Measurements from ENCODE around the gene CRMP1.
"Not testable (repeated sequence)": the region's sequence is repeated elsewhere in the genome, so short reads cannot be mapped to it uniquely, and the experiment has no call there.

Gene CRMP1

DNA sequence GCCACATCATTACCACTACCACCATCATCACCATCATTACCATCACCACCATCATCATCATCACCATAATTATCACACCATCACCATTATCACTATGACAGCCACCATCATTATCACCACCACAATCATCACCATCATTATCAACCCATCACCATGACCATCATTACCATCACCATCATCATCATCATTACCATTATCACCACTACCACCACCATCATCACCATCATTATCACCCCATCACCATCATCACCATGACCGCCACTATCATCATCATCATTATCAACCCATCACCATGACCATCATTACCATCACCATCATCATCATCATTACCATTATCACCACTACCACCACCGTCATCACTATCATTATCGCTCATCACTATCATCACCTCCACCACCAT, 36.5 kb downstream of the CRMP1 start:
- not testable (repeated sequence) for DNase-seq (ENCODE audit: low read depth in 2 of 2)

GRCh38 chr4:5854929-5855328, 38.0 kb downstream of the CRMP1 start:
- no peak for DNase-seq (ENCODE audit: low read depth in 2 of 2)

DNA sequence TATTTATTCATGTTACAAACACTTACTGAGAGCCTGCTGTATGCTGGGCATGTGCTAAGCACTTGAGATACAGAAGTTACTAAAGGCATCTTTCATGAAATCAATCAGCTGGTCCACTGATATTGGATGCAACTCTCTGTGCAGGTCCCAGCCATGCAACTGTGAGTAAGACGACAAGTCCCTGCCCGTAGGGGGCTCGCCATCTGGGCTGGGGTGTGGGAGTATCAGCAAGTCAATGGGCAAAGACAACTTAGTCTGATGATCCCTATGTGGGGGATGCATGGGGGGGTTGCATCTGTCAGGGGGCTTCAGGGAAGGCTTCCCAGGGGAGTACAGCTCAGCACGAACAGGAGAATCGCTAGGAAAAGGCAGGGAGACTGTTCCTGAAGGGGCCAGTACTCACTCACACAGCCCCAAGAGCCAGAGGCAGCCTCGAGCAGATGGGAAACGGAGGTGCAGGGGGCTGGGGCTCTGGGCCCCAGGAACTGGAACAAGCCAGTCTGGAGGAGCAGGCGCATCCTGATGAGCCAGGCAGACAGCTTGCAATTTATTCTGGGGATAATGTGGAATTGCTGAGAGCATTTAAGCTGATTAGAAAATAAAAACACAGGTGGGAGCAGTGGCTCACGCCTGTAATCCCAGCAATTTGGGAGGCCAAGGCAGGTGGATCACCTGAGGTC, 40.2 kb downstream of the CRMP1 start:
- DNase-seq (ENCODE audit: low read depth in 2 of 2): no peak

DNA sequence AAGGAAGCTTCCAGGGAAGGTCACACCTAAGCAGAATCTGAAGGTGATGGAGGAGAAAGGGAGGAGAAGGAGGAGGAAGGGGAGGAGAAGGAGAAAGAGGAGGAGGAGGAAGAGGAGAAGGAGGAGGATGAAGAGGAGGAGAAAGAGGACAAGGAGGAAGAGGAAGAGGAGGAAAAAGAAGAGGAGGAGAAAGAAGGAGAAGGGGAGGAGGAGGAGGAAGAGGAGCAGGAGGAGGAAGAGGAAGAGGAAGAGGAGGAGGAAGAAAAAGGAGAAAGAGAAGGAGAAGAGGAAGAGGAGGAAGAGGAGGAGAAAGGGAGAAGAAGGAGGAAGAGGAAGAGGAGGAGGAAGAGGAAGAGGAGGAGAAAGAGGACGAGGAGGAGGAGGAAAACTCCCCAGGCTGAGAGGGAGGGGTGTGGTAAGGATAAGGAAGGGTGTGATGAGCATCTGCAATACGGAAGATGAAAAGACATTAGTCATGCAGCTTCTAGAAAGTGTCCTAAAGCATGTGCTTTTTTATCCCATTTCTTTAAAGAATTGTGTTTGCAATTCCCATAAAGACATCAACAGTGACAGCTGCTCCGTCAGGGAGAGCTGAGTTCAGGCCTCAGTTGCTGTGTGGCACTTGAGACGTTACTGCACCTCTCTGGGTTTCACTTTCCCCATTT, 41.1 kb downstream of the CRMP1 start:
- no peak for DNase-seq (ENCODE audit: low read depth in 2 of 2)

GRCh38 chr4:5845035-5845905, 47.6 kb downstream of the CRMP1 start:
- DNase-seq (ENCODE audit: low read depth in 2 of 2): no peak

DNA sequence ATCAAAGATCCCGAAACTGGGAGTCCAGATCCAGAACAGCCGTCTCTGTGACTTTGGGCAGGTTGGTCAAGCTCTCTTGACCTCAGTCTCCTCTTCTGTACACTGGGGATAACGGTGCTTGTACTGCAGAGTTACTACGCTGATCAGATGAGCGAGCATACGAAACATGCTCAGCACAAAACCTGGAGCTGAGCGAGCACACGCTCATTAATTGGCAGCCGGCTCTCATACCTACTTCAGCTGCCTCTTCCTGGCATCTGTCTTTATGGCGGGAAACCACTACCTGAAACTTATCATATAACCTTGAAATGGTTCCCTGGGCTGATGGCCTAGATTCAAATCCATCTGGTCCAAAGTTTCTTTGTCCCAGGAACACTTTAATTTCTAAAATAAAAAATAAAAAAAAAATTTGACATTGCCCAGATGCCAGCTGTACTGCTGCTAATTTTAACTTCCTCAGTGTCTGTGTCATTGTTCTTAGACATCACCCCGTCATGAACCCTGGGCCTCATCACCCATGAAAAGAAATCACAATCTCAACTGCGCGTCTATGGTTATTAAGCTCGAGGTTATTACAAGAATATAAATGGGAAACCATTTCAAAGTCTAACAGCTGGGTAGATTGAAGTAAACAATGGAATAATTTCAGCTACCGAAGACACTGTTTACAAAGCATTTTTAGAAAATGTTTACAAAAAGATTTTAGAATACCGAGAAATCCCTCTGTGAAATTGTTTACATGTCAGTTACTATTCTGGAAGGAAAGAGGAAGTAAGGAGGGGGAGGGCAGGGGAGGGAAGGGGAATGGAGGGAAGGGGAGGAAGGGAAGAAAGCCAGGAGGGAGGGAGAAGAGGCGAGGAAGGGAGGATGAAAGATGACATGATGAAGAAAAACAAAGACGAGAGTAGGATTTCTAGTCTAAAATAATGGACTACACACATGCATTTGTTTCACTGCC, 49.0 kb downstream of the CRMP1 start:
- no peak for DNase-seq (ENCODE audit: low read depth in 2 of 2)

DNA sequence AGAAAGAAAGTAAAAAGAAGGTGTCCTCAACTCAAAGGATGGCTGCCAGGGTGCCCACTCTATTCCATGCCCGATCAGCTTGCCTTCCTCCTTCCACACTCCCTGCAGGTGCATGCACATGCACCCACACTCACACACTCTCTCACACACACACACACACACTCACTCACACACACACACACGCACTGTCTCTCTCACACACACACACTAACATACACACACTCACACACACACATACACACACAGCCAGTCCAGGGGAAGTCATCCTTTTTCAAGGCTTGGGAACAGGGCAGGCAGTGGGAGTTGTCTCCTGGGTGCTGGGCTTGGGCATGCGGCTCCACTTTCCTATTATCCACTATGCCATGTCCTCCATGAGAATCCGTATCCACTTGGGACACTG, 50.4 kb downstream of the CRMP1 start:
- DNase-seq (ENCODE audit: low read depth in 2 of 2): no peak

- DNase-seq (ENCODE audit: low read depth in 2 of 2): no peak
Observed at GRCh38 chr4:5839751-5840674, 52.9 kb downstream of the CRMP1 start.

DNA sequence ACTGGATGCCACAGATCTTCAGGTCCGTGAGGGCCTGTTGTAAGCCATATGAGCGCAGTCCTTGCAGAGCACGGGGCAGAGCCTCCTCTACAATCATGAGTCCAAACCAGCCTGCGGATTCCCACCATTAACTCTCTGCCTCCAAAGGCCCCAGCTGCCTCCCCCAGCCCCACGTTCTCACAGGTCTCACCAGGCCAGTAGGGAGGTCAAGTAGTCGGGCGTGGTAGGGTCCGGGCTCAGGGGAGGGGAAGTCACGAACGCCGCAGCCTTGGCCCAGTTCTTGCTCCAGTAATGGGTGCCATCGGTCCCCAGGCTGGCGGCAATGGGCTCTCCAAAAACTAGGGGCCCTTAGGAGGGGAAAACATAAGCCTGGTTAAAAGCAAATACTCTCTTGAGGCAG, 53.6 kb downstream of the CRMP1 start:
- DNase-seq (ENCODE audit: low read depth in 2 of 2): no peak

DNA sequence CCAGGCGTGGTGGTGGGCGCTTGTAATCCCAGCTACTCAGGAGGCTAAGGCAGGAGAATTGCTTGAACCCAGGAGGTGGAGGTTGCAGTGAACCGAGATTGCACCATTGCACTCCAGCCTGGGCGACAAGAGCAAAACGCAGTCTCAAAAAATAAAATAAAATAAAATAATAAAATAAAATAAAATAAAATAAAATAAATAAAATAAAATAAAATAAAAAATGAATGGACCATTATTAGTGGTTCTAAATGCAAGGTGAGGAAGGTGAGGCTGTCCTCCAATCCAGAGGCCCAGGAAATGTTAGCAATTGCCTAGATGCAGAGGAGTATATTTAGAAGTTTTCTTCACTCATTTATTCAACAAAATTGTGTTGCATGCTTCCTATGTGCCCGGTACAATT, 55.4 kb downstream of the CRMP1 start:
- DNase-seq (ENCODE audit: low read depth in 2 of 2): not testable (repeated sequence)

- no peak for DNase-seq (ENCODE audit: low read depth in 2 of 2)
Observed at GRCh38 chr4:5836943-5837342, 55.9 kb downstream of the CRMP1 start.

- no peak for DNase-seq (ENCODE audit: low read depth in 2 of 2)
Observed at GRCh38 chr4:5828005-5828391, 64.9 kb downstream of the CRMP1 start.

DNA sequence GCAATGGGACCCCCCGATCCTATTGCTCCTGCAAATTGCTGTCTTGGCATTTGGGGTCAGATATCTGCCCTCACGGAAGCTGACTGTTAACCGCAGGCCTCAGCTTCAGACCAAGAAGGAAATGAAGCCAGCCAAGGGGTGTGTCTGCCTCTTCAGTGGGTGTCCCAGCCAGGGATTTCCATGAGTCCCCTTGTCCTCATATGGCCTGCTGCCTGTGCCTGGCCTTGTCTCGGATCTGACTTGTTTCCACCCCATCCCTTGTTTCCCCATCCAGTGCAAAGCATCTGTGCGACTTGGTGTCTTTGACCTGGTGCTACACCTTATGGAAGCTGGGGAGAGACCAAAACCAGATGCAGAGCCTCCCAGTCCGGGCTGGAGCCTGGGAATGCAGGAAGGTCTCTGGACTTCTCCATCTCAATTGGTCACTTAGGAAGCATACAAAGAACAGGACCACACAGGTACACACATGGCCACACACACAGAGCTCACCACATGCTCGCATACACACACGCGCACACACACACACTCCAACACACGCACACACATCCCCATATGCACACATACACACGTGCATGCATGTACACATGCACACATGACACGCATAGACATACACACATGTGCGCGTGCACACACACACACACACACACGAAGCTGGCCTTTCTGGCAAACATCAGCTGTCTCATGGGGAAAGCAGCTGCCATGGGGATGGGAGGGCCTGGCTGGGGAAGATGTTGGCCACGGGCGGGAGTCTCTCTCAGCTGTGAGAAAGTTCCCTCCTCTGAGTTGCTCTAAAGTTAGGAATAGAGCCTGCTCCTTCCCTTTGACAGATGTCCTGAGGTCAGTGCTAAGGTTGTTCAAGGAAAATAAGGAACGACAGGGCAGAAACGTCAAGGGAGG, 65.5 kb downstream of the CRMP1 start:
- DNase-seq (ENCODE audit: low read depth in 2 of 2): no peak

- no peak for DNase-seq (ENCODE audit: low read depth in 2 of 2)
Observed at GRCh38 chr4:5826437-5827107, 66.3 kb downstream of the CRMP1 start.

- DNase-seq (ENCODE audit: low read depth in 2 of 2): no peak
Observed at GRCh38 chr4:5825321-5826041, 67.4 kb downstream of the CRMP1 start.

DNA sequence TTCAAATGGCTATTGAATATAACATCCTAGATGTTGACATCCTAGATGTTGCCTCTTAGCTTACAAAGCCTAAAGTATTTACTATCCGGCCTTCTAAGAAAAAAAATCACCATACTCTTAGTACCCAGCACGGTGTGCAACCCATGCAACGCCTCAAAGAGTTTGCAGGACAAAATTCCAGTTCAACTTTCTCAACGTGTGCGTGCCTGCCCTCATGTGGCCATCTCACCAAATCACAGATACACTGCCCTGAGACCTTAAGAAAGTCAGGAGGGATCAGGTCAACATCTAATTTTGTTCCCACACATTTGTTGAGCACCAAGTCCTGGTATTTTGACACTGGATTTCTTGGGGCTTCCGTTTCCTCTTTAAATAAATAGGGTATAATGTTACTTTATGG, 68.3 kb downstream of the CRMP1 start:
- no peak for DNase-seq (ENCODE audit: low read depth in 2 of 2)

- no peak for DNase-seq (ENCODE audit: low read depth in 2 of 2)
Observed at GRCh38 chr4:5824227-5824626, 68.7 kb downstream of the CRMP1 start.

DNA sequence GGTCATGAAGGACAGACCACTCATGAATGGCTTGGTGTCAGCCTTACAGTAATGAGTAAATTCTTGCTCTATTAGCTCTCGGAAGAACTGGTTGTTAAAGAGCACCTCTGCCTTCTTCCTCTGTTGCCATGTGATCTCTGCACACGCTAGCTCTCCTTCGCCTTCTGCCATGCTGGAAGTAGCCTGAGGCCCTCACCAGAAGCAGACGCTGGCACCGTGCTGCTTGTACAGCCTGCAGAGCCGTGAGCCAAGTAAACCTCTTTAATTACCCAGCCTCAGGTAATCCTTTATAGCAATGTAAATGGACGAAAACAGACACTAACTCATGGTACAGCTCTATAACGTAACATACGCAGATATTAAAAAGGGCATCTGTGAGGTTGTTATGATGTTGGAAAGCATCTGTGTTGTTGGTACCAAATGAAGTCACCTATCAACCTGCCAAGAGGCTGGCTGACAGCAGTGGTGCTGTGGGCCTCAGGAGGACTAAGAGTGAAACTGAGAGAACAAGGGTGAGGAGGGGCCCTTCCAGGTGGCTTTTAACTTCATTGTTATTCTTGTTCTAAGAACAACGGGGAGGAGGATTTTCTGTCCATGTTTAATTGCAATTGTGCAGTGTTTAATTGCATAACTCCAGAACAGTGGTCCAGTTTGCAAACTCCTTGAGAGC, 69.2 kb downstream of the CRMP1 start:
- DNase-seq (ENCODE audit: low read depth in 2 of 2): no peak
